ENCODE data around the gene PLEKHA7. TPM values are rescaled to one million over a fixed set of nuclear protein-coding genes. Genes with fewer than 3 reads are reported as not detected.

Gene PLEKHA7
- total and polyA plus RNA-seq, 7 donors: 0.74 to 2.6 (median 1.2) TPM

- H3K36me3 ChIP-seq (ENCODE audit: insufficient read depth in 1 of 2, low read depth in 1 of 2): no peaks in the 10 kb centered on the region
- H3K4me3 ChIP-seq: no peak overlapping the region
- no peaks in the 10 kb centered on the region for H3K27me3 ChIP-seq (ENCODE audit: insufficient read depth in 3 of 3, low read length in 2 of 3)
- WGBS, 3 donors: 64 to 78% (median 64%) methylated on average over 11 of the region's 11 CpGs
- H3K27ac ChIP-seq: no peak overlapping the region
- no peak for DNase-seq
- intact Hi-C loops (cut with DNase I): no loop called here
- no peak for TF ChIP-seq CTCF (IDR thresholded peaks at IDR 0.05)
- H3K4me1 ChIP-seq: no peaks in the 10 kb centered on the region
- no peaks in the 10 kb centered on the region for H3K9me3 ChIP-seq
- no peak for ATAC-seq
These were observed 239.1 kb downstream of the PLEKHA7 start for GRCh38 chr11:16774936-16775613.

- no peaks in the 10 kb centered on the region for H3K27me3 ChIP-seq (ENCODE audit: insufficient read depth in 3 of 3, low read length in 2 of 3)
- no peak for ATAC-seq
- no peaks in the 10 kb centered on the region for H3K4me1 ChIP-seq
- intact Hi-C loops (cut with DNase I): no loop called here
- TF ChIP-seq CTCF (IDR thresholded peaks at IDR 0.05): no peak
- H3K27ac ChIP-seq: no peak overlapping the region
- H3K36me3 ChIP-seq (ENCODE audit: insufficient read depth in 1 of 2, low read depth in 1 of 2): no peaks in the 10 kb centered on the region
- no peak for DNase-seq
- WGBS, 3 donors: 71 to 80% (median 76%) methylated on average over 9 of the region's 9 CpGs
- no peaks in the 10 kb centered on the region for H3K9me3 ChIP-seq
- H3K4me3 ChIP-seq: no peak overlapping the region
These were observed 240.0 kb downstream of the PLEKHA7 start for GRCh38 chr11:16773981-16774935.

GRCh38 chr11:16772141-16772512, 242.1 kb downstream of the PLEKHA7 start:
- no peak for DNase-seq
- no peak for ATAC-seq
- H3K27me3 ChIP-seq (ENCODE audit: insufficient read depth in 3 of 3, low read length in 2 of 3): no peaks in the 10 kb centered on the region
- no peak overlapping the region for H3K4me3 ChIP-seq
- H3K36me3 ChIP-seq (ENCODE audit: insufficient read depth in 1 of 2, low read depth in 1 of 2): no peaks in the 10 kb centered on the region
- no peaks in the 10 kb centered on the region for H3K9me3 ChIP-seq
- H3K27ac ChIP-seq: no peak overlapping the region
- WGBS, 3 donors: 96 to 97% (median 97%) methylated on average over 2 of the region's 2 CpGs
- H3K4me1 ChIP-seq: no peaks in the 10 kb centered on the region
- intact Hi-C loops (cut with DNase I): no loop called here
- TF ChIP-seq CTCF (IDR thresholded peaks at IDR 0.05): no peak

- 88 to 90% (median 89%) methylated on average over 12 of the region's 12 CpGs for WGBS, 3 donors
- no peak overlapping the region for H3K4me3 ChIP-seq
- no peak for TF ChIP-seq CTCF (IDR thresholded peaks at IDR 0.05)
These were observed 242.7 kb downstream of the PLEKHA7 start for GRCh38 chr11:16771350-16772140.

More at GRCh38 chr11:16771350-16772140, 242.7 kb downstream of the PLEKHA7 start:
- intact Hi-C loops (cut with DNase I): no loop called here
- no peaks in the 10 kb centered on the region for H3K4me1 ChIP-seq
- H3K9me3 ChIP-seq: no peaks in the 10 kb centered on the region
- H3K27ac ChIP-seq: no peak overlapping the region
- no peak for DNase-seq
- H3K36me3 ChIP-seq (ENCODE audit: insufficient read depth in 1 of 2, low read depth in 1 of 2): no peaks in the 10 kb centered on the region
- no peak for ATAC-seq
- no peaks in the 10 kb centered on the region for H3K27me3 ChIP-seq (ENCODE audit: insufficient read depth in 3 of 3, low read length in 2 of 3)
